Chondrocyte (in vitro differentiated cells): Measurements from ENCODE around the gene SWI5. TPM values are rescaled to one million over a fixed set of nuclear protein-coding genes. Genes with fewer than 3 reads are reported as not detected.

Source experiments
- DNase-seq: peaks from one replicate; pipeline ENCODE4 v3.0.0; 2021; ENCODE audit warnings: mixed read lengths, low spot score
- H3K27ac Mint-ChIP-seq: one replicate; pipeline ENCODE4 v1.8.0; 2021; ENCODE audit warnings: mild to moderate bottlenecking, moderate library complexity, mixed read lengths; ENCODE audit not compliant: unreplicated experiment
- H3K27me3 Mint-ChIP-seq: 2 replicates; pipeline ENCODE4 v1.8.0; 2021; ENCODE audit warnings: low read depth, mixed read lengths
- H3K36me3 Mint-ChIP-seq: 2 replicates; pipeline ENCODE4 v1.8.0; 2021; ENCODE audit warnings: low read depth, mixed read lengths
- H3K4me1 Mint-ChIP-seq: 2 replicates; pipeline ENCODE4 v1.8.0; 2021; ENCODE audit warnings: low read depth, mild to moderate bottlenecking, mixed read lengths
- H3K4me3 Mint-ChIP-seq: one replicate; pipeline ENCODE4 v1.8.0; 2021; ENCODE audit warnings: mild to moderate bottlenecking, moderate library complexity, mixed read lengths; ENCODE audit not compliant: unreplicated experiment
- H3K9me3 Mint-ChIP-seq: 2 replicates; pipeline ENCODE4 v1.8.0; 2021; ENCODE audit warnings: low read depth, mixed read lengths
- CTCF ChIP-seq: fragments of 200-600 bp; sonication (generic); IDR thresholded peaks from 2 replicates; pipeline ENCODE4 v1.5.0; 2021; ENCODE audit warnings: antibody characterized with exemption, mild to moderate bottlenecking, moderate library complexity
- total RNA-seq: library from RNA; stranded (reverse); gene quantifications from 3 replicates; pipeline ENCODE4 v1.2.1, GENCODE V29; 2021

Gene SWI5
- total RNA-seq, 1 donor from 2014 or later, result 29.4 TPM

- Mint-ChIP-seq H3K4me3 (peak overlapping the region; percentile 62), H3K36me3 (peaks cover 8% of the 10 kb centered on the region), H3K27me3 (no peaks in the 10 kb centered on the region), H3K9me3 (no peaks in the 10 kb centered on the region), H3K27ac (peak overlapping the region; percentile 71), H3K4me1 (peaks cover 29% of the 10 kb centered on the region)
- DNase-seq, result no peak
- TF ChIP-seq CTCF, result no peak
Observed at GRCh38 chr9:128244837-128245231, 31.2 kb upstream of the SWI5 start.

- H3K4me1 Mint-ChIP-seq, result peaks cover 29% of the 10 kb centered on the region
- DNase-seq, result no peak
- H3K27me3 Mint-ChIP-seq, result no peaks in the 10 kb centered on the region
- peak overlapping the region; percentile 15 for H3K27ac Mint-ChIP-seq
- H3K9me3 Mint-ChIP-seq, result no peaks in the 10 kb centered on the region
- peaks cover 6% of the 10 kb centered on the region for H3K36me3 Mint-ChIP-seq
- TF ChIP-seq CTCF, result no peak
- peak overlapping the region; percentile 33 for H3K4me3 Mint-ChIP-seq
Observed at GRCh38 chr9:128245421-128246151, 30.5 kb upstream of the SWI5 start.

GRCh38 chr9:128246471-128246870 is 29.6 kb upstream of the SWI5 start:
- peaks cover 6% of the 10 kb centered on the region for H3K36me3 Mint-ChIP-seq
- H3K4me3 Mint-ChIP-seq, result no peak overlapping the region
- no peak for TF ChIP-seq CTCF
- no peaks in the 10 kb centered on the region for H3K27me3 Mint-ChIP-seq
- peaks cover 32% of the 10 kb centered on the region for H3K4me1 Mint-ChIP-seq
- no peaks in the 10 kb centered on the region for H3K9me3 Mint-ChIP-seq
- DNase-seq, result no peak
- H3K27ac Mint-ChIP-seq, result no peak overlapping the region

- DNase-seq, result no peak
- Mint-ChIP-seq H3K4me1 (peaks cover 32% of the 10 kb centered on the region), H3K4me3 (no peak overlapping the region), H3K27ac (no peak overlapping the region), H3K36me3 (peaks cover 8% of the 10 kb centered on the region), H3K27me3 (no peaks in the 10 kb centered on the region), H3K9me3 (no peaks in the 10 kb centered on the region)
- TF ChIP-seq CTCF, result no peak
Observed at GRCh38 chr9:128247226-128247803, 28.8 kb upstream of the SWI5 start.

- Mint-ChIP-seq H3K27me3 (no peaks in the 10 kb centered on the region), H3K9me3 (no peaks in the 10 kb centered on the region)
Observed at GRCh38 chr9:128249558-128249907, 26.5 kb upstream of the SWI5 start.

More at GRCh38 chr9:128249558-128249907, 26.5 kb upstream of the SWI5 start:
- Mint-ChIP-seq H3K27ac (no peak overlapping the region), H3K36me3 (peaks cover 10% of the 10 kb centered on the region), H3K4me1 (peaks cover 24% of the 10 kb centered on the region), H3K4me3 (no peak overlapping the region)
- no peak for DNase-seq
- no peak for TF ChIP-seq CTCF
